ENCODE data around the gene NUP107.

NUP107 gene

GRCh38 chr12:68699486-68699885 lies 12.7 kb downstream of the NUP107 start:
- H3K4me3 ChIP-seq (ENCODE audit: low read length): no peak overlapping the region
- H3K79me2 ChIP-seq (ENCODE audit: low read length): no peaks in the 10 kb centered on the region
- no peaks in the 10 kb centered on the region for H3K27me3 ChIP-seq (replicated peaks; ENCODE audit: insufficient read depth, low read length)
- H3K4me2 ChIP-seq (ENCODE audit: low read depth, low read length): no peak overlapping the region
- no peak overlapping the region for H3K27ac ChIP-seq (ENCODE audit: low read length)
- H4K20me1 ChIP-seq (ENCODE audit: insufficient read depth, low read length): no peaks in the 10 kb centered on the region
- DNase-seq: no peak
- H3K4me1 ChIP-seq (ENCODE audit: low read length): no peaks in the 10 kb centered on the region
- no peaks in the 10 kb centered on the region for H3K9me3 ChIP-seq (replicated peaks; ENCODE audit: insufficient read depth, low read length)
- TF ChIP-seq EZH2 (optimal IDR thresholded peaks at IDR 0.05; ENCODE audit: low read depth, low read length) (no peak), CTCF (IDR thresholded peaks at IDR 0.05; ENCODE audit: low read length) (no peak), EZH2phosphoT487 (IDR thresholded peaks at IDR 0.05; ENCODE audit: low read length) (no peak)
- no peak overlapping the region for H2AFZ ChIP-seq (ENCODE audit: low read length)
- no peaks in the 10 kb centered on the region for H3F3A ChIP-seq (ENCODE audit: insufficient read depth, low read length)
- no peak overlapping the region for H3K9ac ChIP-seq (ENCODE audit: low read length)
- no peaks in the 10 kb centered on the region for H3K9me2 ChIP-seq (replicated peaks; ENCODE audit: insufficient read depth, low read length)
- H3K36me3 ChIP-seq (replicated peaks; ENCODE audit: insufficient read depth, low read length): peaks cover 3% of the 10 kb centered on the region; the same call in 1 of the 2 replicates

- Histone ChIP-seq H3F3A (ENCODE audit: insufficient read depth, low read length) (no peaks in the 10 kb centered on the region; the same call in 1 of the 2 replicates), H3K79me2 (ENCODE audit: low read length) (no peaks in the 10 kb centered on the region), H4K20me1 (ENCODE audit: insufficient read depth, low read length) (no peaks in the 10 kb centered on the region), H3K27me3 (replicated peaks; ENCODE audit: insufficient read depth, low read length) (no peaks in the 10 kb centered on the region), H3K4me3 (ENCODE audit: low read length) (no peak overlapping the region), H2AFZ (ENCODE audit: low read length) (no peak overlapping the region), H3K9me3 (replicated peaks; ENCODE audit: insufficient read depth, low read length) (no peaks in the 10 kb centered on the region), H3K9me2 (replicated peaks; ENCODE audit: insufficient read depth, low read length) (no peaks in the 10 kb centered on the region), H3K9ac (ENCODE audit: low read length) (no peak overlapping the region), H3K4me2 (ENCODE audit: low read depth, low read length) (no peak overlapping the region), H3K4me1 (ENCODE audit: low read length) (no peaks in the 10 kb centered on the region), H3K27ac (ENCODE audit: low read length) (no peak overlapping the region), H3K36me3 (replicated peaks; ENCODE audit: insufficient read depth, low read length) (peaks cover 8% of the 10 kb centered on the region)
- TF ChIP-seq CTCF (IDR thresholded peaks at IDR 0.05; ENCODE audit: low read length) (no peak), EZH2 (optimal IDR thresholded peaks at IDR 0.05; ENCODE audit: low read depth, low read length) (no peak), EZH2phosphoT487 (IDR thresholded peaks at IDR 0.05; ENCODE audit: low read length) (no peak)
- no peak for DNase-seq
Observed at GRCh38 chr12:68727776-68728175, 41.0 kb downstream of the NUP107 start.

GRCh38 chr12:68733661-68734071 lies 46.9 kb downstream of the NUP107 start:
- peaks cover 6% of the 10 kb centered on the region; the same call in 1 of the 2 replicates for H3K36me3 ChIP-seq (replicated peaks; ENCODE audit: insufficient read depth, low read length)
- no peaks in the 10 kb centered on the region for H3K27me3 ChIP-seq (replicated peaks; ENCODE audit: insufficient read depth, low read length)
- no peaks in the 10 kb centered on the region for H3K9me3 ChIP-seq (replicated peaks; ENCODE audit: insufficient read depth, low read length)
- DNase-seq: no peak
- no peak overlapping the region for H3K9ac ChIP-seq (ENCODE audit: low read length)
- no peak overlapping the region for H3K27ac ChIP-seq (ENCODE audit: low read length)
- no peaks in the 10 kb centered on the region for H4K20me1 ChIP-seq (ENCODE audit: insufficient read depth, low read length)
- no peak overlapping the region for H3K4me2 ChIP-seq (ENCODE audit: low read depth, low read length)
- no peaks in the 10 kb centered on the region for H3K79me2 ChIP-seq (ENCODE audit: low read length)
- H2AFZ ChIP-seq (ENCODE audit: low read length): no peak overlapping the region
- TF ChIP-seq EZH2 (optimal IDR thresholded peaks at IDR 0.05; ENCODE audit: low read depth, low read length): no peak
- TF ChIP-seq EZH2phosphoT487 (IDR thresholded peaks at IDR 0.05; ENCODE audit: low read length): no peak
- TF ChIP-seq CTCF (IDR thresholded peaks at IDR 0.05; ENCODE audit: low read length): no peak
- H3F3A ChIP-seq (ENCODE audit: insufficient read depth, low read length): no peaks in the 10 kb centered on the region; the same call in 1 of the 2 replicates
- no peaks in the 10 kb centered on the region for H3K4me1 ChIP-seq (ENCODE audit: low read length)
- no peaks in the 10 kb centered on the region for H3K9me2 ChIP-seq (replicated peaks; ENCODE audit: insufficient read depth, low read length)
- H3K4me3 ChIP-seq (ENCODE audit: low read length): no peak overlapping the region

Data from MM.1S (cell line).